ENCODE data around the gene ATP8A2. TPM values are rescaled to one million over a fixed set of nuclear protein-coding genes. Genes with fewer than 3 reads are reported as not detected.

Gene ATP8A2
- total RNA-seq, 4 donors from 2014 or later: 0.16 to 0.54 (median 0.26) TPM

- ATAC-seq: no peak
- 75 to 93% methylated on average over 2 of the region's 2 CpGs for WGBS, 2 donors (ENCODE audit: low coverage in 1 of 2)
Observed at GRCh38 chr13:26021516-26021915, 649.7 kb downstream of the ATP8A2 start.

GRCh38 chr13:26021956-26022355 is 650.2 kb downstream of the ATP8A2 start:
- TF ChIP-seq, protein P1, sequence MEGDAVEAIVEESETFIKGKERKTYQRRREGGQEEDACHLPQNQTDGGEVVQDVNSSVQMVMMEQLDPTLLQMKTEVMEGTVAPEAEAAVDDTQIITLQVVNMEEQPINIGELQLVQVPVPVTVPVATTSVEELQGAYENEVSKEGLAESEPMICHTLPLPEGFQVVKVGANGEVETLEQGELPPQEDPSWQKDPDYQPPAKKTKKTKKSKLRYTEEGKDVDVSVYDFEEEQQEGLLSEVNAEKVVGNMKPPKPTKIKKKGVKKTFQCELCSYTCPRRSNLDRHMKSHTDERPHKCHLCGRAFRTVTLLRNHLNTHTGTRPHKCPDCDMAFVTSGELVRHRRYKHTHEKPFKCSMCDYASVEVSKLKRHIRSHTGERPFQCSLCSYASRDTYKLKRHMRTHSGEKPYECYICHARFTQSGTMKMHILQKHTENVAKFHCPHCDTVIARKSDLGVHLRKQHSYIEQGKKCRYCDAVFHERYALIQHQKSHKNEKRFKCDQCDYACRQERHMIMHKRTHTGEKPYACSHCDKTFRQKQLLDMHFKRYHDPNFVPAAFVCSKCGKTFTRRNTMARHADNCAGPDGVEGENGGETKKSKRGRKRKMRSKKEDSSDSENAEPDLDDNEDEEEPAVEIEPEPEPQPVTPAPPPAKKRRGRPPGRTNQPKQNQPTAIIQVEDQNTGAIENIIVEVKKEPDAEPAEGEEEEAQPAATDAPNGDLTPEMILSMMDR (IDR thresholded peaks at IDR 0.05): no peak
- TF ChIP-seq POLR2AphosphoS5 (IDR thresholded peaks at IDR 0.05): no peak
- no peak for TF ChIP-seq POLR2A (IDR thresholded peaks at IDR 0.05)
- no peak for TF ChIP-seq EP300 (IDR thresholded peaks at IDR 0.05)

More at GRCh38 chr13:26021516-26021915, 649.7 kb downstream of the ATP8A2 start:
- no peaks in the 10 kb centered on the region for H3K9me3 ChIP-seq
- TF ChIP-seq POLR2AphosphoS5 (IDR thresholded peaks at IDR 0.05): no peak
- no peak for TF ChIP-seq EP300 (IDR thresholded peaks at IDR 0.05)
- TF ChIP-seq, protein P1 (IDR thresholded peaks at IDR 0.05): no peak
- no peak for TF ChIP-seq POLR2A (IDR thresholded peaks at IDR 0.05)
- no peak overlapping the region for H3K4me3 ChIP-seq
- H3K27me3 ChIP-seq: peaks cover 6% of the 10 kb centered on the region
- H3K36me3 ChIP-seq: no peaks in the 10 kb centered on the region
- no peaks in the 10 kb centered on the region for H3K4me1 ChIP-seq
- no peak overlapping the region for H3K27ac ChIP-seq

GRCh38 chr13:26022538-26023292 is 650.9 kb downstream of the ATP8A2 start:
- Histone ChIP-seq H3K27me3 (peaks cover 6% of the 10 kb centered on the region), H3K36me3 (no peaks in the 10 kb centered on the region), H3K4me3 (no peak overlapping the region), H3K4me1 (no peaks in the 10 kb centered on the region), H3K27ac (no peak overlapping the region), H3K9me3 (no peaks in the 10 kb centered on the region)
- 59 to 74% methylated on average over 9 to 10 of the region's 13 CpGs for WGBS, 2 donors (ENCODE audit: low coverage in 1 of 2)
- ATAC-seq: peak; percentile 57
- TF ChIP-seq, protein P1 (IDR thresholded peaks at IDR 0.05): no peak
- no peak for TF ChIP-seq EP300 (IDR thresholded peaks at IDR 0.05)
- TF ChIP-seq POLR2A (IDR thresholded peaks at IDR 0.05): no peak
- no peak for TF ChIP-seq POLR2AphosphoS5 (IDR thresholded peaks at IDR 0.05)

More at GRCh38 chr13:26021956-26022355, 650.2 kb downstream of the ATP8A2 start:
- H3K9me3 ChIP-seq: no peaks in the 10 kb centered on the region
- no peak overlapping the region for H3K4me3 ChIP-seq
- no peaks in the 10 kb centered on the region for H3K4me1 ChIP-seq
- H3K36me3 ChIP-seq: no peaks in the 10 kb centered on the region
- no peak for ATAC-seq
- 87 to 91% methylated on average over 3 of the region's 3 CpGs for WGBS, 2 donors (ENCODE audit: low coverage in 1 of 2)
- H3K27me3 ChIP-seq: peaks cover 6% of the 10 kb centered on the region
- no peak overlapping the region for H3K27ac ChIP-seq

DNA sequence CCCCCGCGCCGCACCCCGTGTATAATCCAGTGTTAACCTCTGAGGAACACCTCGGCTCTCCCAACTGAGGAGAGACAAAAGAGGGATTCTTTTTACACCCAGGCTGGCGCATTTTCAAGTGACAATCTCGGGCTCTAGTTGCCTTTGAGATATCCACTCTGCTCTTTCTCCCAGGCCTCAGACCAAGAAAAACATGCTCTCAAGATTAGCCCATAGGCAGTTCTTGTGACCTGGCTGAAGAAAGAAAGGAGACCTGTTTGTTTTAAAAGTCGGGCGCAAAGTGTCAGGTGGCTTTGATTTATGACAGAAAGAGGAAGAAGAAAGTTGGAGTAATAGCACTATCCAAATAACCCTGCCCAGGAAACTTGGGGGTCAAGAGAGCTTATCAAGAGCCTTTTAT is 652.8 kb downstream of the ATP8A2 start:
- no peak for TF ChIP-seq POLR2AphosphoS5 (IDR thresholded peaks at IDR 0.05)
- no peak for TF ChIP-seq EP300 (IDR thresholded peaks at IDR 0.05)
- no peak for TF ChIP-seq POLR2A (IDR thresholded peaks at IDR 0.05)
- TF ChIP-seq, protein P1 (IDR thresholded peaks at IDR 0.05): no peak
- H3K4me3 ChIP-seq: no peak overlapping the region
- peaks cover 1% of the 10 kb centered on the region for H3K27me3 ChIP-seq
- ATAC-seq: no peak
- no peaks in the 10 kb centered on the region for H3K36me3 ChIP-seq
- no peak overlapping the region for H3K27ac ChIP-seq
- 67 to 80% methylated on average over 2 to 6 of the region's 9 CpGs for WGBS, 2 donors (ENCODE audit: low coverage in 1 of 2)
- no peaks in the 10 kb centered on the region for H3K4me1 ChIP-seq
- H3K9me3 ChIP-seq: no peaks in the 10 kb centered on the region

GRCh38 chr13:26025196-26025595 is 653.4 kb downstream of the ATP8A2 start:
- ATAC-seq: no peak
- no peak overlapping the region for H3K27ac ChIP-seq
- H3K4me3 ChIP-seq: no peak overlapping the region
- no peaks in the 10 kb centered on the region for H3K9me3 ChIP-seq
- TF ChIP-seq POLR2AphosphoS5 (IDR thresholded peaks at IDR 0.05) (no peak), POLR2A (IDR thresholded peaks at IDR 0.05) (no peak), EP300 (IDR thresholded peaks at IDR 0.05) (no peak)
- TF ChIP-seq, protein P1 (IDR thresholded peaks at IDR 0.05): no peak
- H3K27me3 ChIP-seq: no peaks in the 10 kb centered on the region
- 73 to 84% methylated on average over 7 to 12 of the region's 12 CpGs for WGBS, 2 donors (ENCODE audit: low coverage in 1 of 2)
- H3K4me1 ChIP-seq: no peaks in the 10 kb centered on the region
- no peaks in the 10 kb centered on the region for H3K36me3 ChIP-seq
